Lower leg skin (tissue), 4 donors: ENCODE data around the gene SBK3. TPM values are rescaled to one million over a fixed set of nuclear protein-coding genes. Genes with fewer than 3 reads are reported as not detected.
"Not testable (repeated sequence)": the region's sequence is repeated elsewhere in the genome, so short reads cannot be mapped to it uniquely, and the experiment has no call there.

Experiments
- DNase-seq, 2 donors: peaks; one replicate each; pipeline ENCODE4 v3.0.0-alpha.2; 2019; ENCODE audit warnings: low spot score in 2 of 2
- H3K4me3 ChIP-seq: fragments of 200-600 bp; sonication (generic); 2 replicates; pipeline ENCODE4 v1.5.1; 2017; ENCODE audit warnings: mild to moderate bottlenecking, low read depth; ENCODE audit not compliant: poor library complexity, severe bottlenecking
- POLR2A ChIP-seq, 2 donors: fragments of 450-650 bp; IDR thresholded peaks; one replicate each; pipeline ENCODE4 v1.6.1; 2016 to 2017; ENCODE audit warnings: antibody characterized with exemption in 2 of 2, mild to moderate bottlenecking in 1 of 2, moderate library complexity in 1 of 2
- WGBS, 2 donors: methylation state at CpG; one replicate each; pipeline ENCODE4 v1.1.5; 2018; 5-methylcytosine and 5-hydroxymethylcytosine counted together
- intact Hi-C: fragments of 100-400 bp; cut with DNase I; formaldehyde crosslinking; loops from one replicate; pipeline ENCODE4 v1.15.0; 2023; ENCODE audit warnings: low total_unique reads
- total RNA-seq, 4 donors: library from RNA; depleted of rRNA; stranded (reverse); fragments of >200 nt; gene quantifications; one replicate each; pipeline ENCODE4 v1.1.0, GENCODE V29; 2016
- TF ChIP-seq, protein P1 (sequence below), 3 donors: fragments of 450-650 bp; IDR thresholded peaks; one replicate each; pipeline ENCODE4 v1.5.1; 2016; ENCODE audit warnings: antibody characterized with exemption in 3 of 3, mild to moderate bottlenecking in 3 of 3, moderate library complexity in 2 of 3

SBK3 gene
- total RNA-seq, 4 donors from 2014 or later = 0.26 TPM; not detected in 3

DNA sequence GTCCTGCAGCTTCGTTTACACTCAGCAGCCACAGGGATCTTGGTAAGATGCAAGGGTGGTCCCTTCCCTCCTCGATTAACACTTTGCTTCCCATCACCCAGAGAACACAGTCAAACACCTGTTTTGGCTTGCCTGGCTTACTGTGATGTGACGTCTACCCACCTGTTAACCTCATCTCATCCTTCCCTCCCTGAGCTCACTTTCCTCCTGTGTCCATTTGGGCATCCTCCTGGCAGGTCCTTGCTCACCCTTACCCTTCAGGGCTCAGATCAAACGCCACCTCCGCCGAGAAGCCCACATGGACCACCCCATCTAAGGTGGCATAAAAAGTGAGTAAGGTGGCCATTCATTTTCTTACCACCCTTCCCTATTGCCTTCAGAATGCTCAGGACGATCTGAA lies 44.8 kb upstream of the SBK3 start:
- TF ChIP-seq POLR2A (IDR thresholded peaks at IDR 0.05) = no peak
- TF ChIP-seq, protein P1, sequence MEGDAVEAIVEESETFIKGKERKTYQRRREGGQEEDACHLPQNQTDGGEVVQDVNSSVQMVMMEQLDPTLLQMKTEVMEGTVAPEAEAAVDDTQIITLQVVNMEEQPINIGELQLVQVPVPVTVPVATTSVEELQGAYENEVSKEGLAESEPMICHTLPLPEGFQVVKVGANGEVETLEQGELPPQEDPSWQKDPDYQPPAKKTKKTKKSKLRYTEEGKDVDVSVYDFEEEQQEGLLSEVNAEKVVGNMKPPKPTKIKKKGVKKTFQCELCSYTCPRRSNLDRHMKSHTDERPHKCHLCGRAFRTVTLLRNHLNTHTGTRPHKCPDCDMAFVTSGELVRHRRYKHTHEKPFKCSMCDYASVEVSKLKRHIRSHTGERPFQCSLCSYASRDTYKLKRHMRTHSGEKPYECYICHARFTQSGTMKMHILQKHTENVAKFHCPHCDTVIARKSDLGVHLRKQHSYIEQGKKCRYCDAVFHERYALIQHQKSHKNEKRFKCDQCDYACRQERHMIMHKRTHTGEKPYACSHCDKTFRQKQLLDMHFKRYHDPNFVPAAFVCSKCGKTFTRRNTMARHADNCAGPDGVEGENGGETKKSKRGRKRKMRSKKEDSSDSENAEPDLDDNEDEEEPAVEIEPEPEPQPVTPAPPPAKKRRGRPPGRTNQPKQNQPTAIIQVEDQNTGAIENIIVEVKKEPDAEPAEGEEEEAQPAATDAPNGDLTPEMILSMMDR (IDR thresholded peaks at IDR 0.05) = no peak
- no peak overlapping the region for H3K4me3 ChIP-seq
- WGBS, 2 donors = 61 to 65% methylated on average over 7 of the region's 7 CpGs
- DNase-seq = no peak
- intact Hi-C loops = no loop called here

DNA sequence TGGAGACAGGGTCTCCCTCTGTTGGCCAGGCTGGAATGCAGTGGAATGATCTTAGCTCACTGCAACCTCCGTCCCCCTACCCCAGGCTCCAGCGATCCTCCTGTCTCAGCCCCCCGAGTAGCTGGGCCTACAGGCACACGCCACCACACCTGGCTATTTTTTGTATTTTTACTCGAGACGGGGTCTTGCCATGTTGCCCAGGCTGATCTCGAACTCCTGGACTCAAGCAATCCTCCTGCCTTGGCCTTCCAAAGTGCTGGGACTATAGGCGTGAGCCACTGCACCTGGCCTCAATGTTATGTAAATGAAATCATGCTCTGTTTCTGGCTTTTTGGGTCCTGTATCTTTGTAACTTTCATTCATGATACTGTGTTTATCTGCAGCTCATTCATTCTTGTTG lies 43.4 kb upstream of the SBK3 start:
- 92% methylated on average over 8 of the region's 8 CpGs for WGBS, 2 donors
- no peak overlapping the region for H3K4me3 ChIP-seq
- no peak for TF ChIP-seq POLR2A (IDR thresholded peaks at IDR 0.05)
- TF ChIP-seq, protein P1 (IDR thresholded peaks at IDR 0.05) = no peak
- intact Hi-C loops = no loop called here
- no peak for DNase-seq

DNA sequence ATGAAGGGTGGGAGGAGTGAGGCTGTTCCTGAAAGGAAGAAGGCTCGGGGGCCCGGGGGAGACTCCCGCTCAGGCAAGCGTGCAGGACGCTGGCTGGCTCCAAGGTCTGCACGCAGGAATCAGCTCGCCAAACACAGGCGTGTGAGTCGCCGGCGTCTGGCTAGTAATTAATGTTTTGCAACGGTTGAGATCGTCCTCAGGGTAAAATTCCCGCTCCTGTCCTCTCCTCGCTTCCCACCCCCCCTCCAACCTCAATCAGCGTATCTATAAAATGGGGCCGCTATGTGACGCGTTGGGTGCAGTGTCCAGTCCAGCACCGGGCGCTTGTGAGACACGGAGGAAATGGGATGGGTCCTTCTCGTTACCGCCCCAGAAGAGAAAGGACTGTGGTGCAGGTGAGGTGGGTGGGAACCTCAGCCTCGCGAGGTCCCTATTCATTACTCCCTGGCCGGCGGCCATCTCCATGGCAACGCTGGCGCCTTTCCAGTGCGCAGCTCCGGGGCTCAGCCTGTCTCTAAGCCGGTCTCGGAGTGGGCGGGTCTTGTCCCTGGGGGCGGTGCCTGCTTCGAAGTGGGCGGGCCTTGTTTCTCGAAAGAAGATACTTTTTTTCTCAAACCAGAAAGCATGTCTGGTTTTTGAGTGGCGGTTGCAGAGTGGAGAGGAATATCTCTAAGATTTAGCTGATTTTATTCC lies 41.8 kb upstream of the SBK3 start:
- DNase-seq = peak; percentile 86 to 98
- H3K4me3 ChIP-seq = peak overlapping the region; percentile 7
- intact Hi-C loops = no loop called here
- TF ChIP-seq, protein P1 (IDR thresholded peaks at IDR 0.05) = no peak
- TF ChIP-seq POLR2A (IDR thresholded peaks at IDR 0.05) = no peak
- 1% methylated on average over 38 to 40 of the region's 40 CpGs for WGBS, 2 donors

DNA sequence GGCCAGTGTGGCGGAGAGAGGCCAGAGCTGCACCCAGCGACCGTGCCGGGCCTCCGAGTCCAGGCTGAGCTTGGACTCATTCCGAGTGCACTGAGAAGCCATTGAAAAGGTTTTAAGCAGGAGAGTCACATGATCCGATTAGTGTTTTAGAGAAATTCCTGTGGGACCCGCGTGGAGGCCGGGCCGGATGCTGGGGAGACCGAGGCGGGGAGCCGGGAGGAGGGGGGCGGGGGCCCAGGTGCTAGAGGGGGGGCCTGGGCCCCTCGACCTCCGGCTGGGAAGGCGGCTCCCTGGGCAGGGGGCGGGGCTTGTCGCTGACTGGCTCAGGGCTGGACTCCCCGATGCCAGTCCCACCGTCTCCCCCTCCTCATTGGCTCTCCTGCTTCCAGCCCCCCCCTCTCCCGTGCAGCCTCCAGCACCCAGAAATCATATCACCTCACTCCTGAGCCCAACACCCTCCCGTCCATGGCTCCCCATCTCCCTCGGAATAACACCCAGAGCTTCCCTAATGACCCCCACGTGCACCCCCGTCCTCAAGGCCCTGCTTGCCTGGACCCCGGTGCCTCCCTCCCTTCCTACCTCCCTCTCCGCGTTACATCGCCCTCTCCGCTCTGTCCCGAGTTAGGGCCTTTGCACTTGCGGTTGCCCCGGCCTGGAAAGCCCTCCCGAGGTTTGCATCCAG lies 40.5 kb upstream of the SBK3 start:
- 3 to 5% methylated on average over 27 to 34 of the region's 36 CpGs for WGBS, 2 donors
- peak in 1 of 2 donors; percentile 89 for DNase-seq
- TF ChIP-seq, protein P1 (IDR thresholded peaks at IDR 0.05) = no peak
- TF ChIP-seq POLR2A (IDR thresholded peaks at IDR 0.05) = no peak
- H3K4me3 ChIP-seq = no peak overlapping the region
- intact Hi-C loops = no loop called here

DNA sequence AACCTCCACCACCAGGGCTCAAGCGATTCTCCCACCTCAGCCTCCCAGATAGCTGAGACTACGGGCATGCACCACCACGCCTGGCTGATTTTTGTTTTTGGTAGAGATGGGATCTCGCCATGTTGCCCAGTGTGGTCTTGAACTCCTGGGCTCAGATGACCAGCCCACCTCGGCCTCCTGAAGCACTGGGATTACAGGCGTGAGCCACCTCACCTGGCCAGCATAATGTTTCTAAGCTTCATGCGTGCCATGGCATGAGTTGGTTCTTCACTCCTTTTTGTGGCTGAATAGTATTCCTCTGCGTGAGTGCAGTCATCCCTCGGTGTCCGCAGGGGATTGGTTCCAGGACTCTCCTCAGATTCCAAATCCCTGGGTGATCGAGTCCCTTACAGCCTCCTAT lies 39.5 kb upstream of the SBK3 start:
- no peak for DNase-seq
- TF ChIP-seq POLR2A (IDR thresholded peaks at IDR 0.05) = no peak
- TF ChIP-seq, protein P1 (IDR thresholded peaks at IDR 0.05) = no peak
- WGBS, 2 donors = 76 to 91% methylated on average over 11 of the region's 11 CpGs
- H3K4me3 ChIP-seq = no peak overlapping the region
- intact Hi-C loops = no loop called here

DNA sequence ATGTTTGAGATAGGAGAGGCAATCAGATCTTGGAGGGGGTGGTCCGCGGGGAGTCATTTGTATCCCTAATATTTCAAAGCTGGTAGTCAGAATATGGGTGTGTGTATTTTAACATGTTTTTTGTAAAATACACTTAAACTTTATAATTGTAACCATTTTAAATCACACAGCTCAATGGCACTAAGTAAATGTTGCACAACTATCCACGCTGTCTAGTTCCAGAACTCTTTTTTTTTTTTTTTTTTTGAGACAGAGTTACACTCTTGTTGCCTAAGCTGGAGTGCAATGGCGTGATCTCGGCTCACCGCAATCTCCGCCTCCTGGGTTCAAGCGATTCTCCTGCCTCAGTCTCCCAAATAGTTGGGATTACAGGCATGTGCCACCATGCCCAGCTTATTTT lies 38.6 kb upstream of the SBK3 start:
- DNase-seq, intact Hi-C loops: not testable (repeated sequence)

DNA sequence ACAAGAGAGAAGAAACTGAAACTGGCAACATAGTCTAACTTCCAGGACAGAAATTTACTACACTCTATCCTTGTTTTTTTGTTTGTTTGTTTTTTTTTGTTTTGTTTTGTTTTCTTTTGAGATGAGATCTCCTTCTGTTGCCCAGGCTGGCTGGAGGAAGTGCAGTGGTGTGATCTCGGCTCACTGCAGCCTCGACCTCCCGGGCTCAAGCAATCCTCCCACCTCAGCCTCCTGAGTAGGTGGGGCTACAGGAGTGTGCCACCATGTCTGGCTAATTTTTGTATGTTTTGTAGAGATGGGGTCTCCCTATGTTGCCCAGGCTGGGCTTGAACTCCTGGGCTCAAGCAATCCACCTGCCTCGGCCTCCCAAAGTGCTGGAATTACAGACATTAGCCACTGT lies 36.9 kb upstream of the SBK3 start:
- DNase-seq, H3K4me3 ChIP-seq, intact Hi-C loops: not testable (repeated sequence)
- 69 to 76% methylated on average over 4 of the region's 4 CpGs for WGBS, 2 donors

More for the DNA sequence above, 38.6 kb upstream of the SBK3 start:
- not testable (repeated sequence) for H3K4me3 ChIP-seq
- WGBS, 2 donors = 74 to 80% methylated on average over 8 of the region's 8 CpGs
